ENCODE results near the gene LARP4.
"Not testable (repeated sequence)": the region's sequence is repeated elsewhere in the genome, so short reads cannot be mapped to it uniquely, and the experiment has no call there.

LARP4 gene

DNA sequence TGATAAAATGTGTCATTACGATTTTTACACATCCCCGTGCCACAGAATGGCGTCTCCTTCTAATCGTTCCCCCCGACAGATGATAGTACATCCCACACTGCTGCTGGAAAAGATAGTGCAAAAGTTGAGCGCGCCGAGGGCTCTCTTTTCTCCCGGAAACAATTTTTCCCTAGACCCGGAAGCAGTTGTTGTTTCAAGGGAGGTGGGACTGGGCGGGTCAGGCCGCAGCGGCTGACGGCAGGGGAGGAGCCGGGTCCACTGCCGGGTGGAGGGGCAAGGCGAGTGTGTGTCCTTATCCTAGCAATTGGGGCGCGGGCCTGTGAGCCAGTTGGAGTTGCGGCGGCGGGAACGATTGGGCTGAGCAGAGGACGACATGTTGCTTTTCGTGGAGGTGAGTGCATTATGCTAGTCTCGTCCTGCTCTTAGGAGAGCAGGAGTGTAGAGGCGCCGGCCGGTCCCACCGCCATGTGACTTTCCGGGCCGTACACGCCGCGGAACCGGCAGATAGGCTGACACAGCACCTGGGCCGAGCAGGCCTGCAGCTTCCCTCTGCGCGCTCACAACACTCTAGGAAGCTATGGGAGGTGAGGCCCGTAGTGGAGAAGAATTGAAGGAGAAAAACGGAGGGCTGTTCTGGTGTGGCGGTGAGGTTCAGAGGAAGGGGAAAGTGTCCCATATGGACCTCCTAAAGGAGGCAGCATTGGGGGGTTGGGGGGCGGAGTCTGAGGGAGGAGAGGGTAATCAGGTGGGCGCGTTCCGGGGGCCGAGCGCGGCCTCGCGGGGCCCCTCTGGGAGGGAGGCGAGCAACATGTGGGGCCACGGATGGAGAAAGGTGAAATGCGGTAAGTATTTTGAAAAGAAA, at the start of gene LARP4:
Gene LARP4 (plus strand): TSS at position 248 of the 862 bp plus-strand sequence. CDS start 126 bp downstream, at position 374.
- peak; percentile 89 to 93 for DNase-seq

DNA sequence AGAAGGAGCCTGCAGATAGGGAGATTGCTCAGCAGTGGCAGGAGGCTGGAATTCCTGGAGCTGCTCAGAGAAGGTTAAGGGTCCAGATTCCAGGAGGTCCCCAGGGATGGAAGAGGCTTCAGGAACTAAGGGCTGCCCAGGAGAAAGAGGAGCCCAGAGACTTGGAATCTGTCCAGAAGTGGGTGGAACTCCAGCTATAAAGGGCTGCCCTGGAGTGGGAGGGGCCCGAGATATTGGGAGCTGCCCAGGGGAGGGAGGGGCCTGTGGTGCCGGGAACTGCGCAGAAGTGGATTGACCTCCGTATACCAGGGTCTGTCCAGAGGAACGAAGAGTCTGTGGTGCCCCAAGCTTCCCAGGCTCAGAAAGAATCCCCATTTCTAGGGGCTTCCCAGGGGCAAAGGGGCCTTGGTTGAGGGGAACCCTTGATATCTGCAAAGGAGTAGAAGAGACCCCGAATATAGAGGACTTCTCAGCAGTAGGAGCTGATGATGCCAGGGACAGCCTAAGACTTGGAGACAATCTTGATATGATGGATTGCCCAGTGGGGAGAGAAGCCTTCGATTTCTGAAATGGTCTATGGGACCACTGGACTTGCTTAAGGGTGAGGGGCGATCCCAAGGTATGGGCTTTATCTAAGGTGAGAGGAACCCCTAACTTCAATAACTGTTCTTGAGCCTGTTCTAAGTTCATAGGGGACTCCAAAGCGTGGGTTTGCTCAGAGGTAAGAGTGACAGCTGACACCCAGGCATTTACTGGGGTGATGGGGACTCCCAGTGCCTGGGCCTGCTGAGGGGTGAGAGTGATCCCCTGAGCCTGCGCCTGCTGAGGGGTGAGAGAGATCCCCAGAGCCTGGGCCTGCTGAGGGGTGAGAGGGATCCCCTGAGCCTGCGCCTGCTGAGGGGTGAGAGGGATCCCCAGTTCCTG, 49.3 kb upstream of the LARP4 start:
- DNase-seq, result no peak

DNA sequence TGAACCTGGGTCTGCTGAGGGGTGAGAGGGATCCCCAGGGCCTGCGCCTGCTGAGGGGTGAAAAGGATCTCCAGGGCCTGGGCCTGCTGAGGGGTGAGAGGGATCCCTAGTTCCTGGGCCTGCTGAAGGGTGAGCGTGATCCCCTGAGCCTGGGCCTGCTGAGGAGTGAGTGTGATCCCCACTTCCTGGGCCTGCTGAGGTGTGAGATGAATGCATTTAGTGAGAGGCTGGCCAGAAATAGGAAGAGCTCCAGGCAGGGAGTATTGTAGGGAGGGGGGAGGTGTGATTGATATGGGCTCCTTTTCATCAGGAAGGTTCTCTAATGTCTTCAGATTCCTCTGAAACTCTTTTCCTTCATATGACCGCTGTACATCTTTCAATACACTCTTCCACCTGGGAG, 47.3 kb upstream of the LARP4 start:
- no peak for DNase-seq

DNA sequence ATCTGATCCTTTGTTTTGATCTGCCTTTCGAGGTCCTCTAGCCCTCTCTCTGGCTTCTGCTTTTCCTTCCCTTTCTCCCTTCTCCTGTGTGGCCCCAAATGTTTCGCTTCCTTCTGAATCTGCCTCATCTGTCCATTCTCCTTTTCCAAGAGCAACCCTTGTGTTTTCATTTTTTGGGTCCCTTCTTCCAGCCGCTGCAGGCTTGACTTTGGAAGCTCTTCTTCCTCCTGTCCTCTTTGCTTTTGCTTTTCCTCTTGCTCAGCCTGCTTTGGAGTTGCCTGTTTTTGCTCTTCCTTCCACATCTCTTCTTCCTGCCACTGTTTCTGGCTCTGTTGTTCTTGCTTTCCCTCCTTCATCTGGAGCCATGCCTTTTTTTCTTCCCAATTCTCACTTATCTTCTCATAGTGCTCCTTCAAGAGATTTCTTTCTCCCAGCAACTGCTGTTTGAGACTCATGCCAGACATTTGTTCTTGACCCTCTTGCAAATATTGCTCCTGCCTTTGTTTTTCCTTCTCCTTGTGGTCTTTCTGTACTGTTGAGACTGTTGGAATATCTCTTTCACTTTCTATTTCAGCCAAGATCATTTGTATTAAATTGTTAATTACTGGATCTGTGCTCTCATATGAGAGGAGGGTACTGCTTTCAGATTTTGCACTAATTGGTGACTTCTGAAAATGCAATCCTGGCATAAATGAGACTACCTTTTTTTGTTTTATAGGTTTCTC, 46.7 kb upstream of the LARP4 start:
- peak in 1 of 2 donors; percentile 1 for DNase-seq

DNA sequence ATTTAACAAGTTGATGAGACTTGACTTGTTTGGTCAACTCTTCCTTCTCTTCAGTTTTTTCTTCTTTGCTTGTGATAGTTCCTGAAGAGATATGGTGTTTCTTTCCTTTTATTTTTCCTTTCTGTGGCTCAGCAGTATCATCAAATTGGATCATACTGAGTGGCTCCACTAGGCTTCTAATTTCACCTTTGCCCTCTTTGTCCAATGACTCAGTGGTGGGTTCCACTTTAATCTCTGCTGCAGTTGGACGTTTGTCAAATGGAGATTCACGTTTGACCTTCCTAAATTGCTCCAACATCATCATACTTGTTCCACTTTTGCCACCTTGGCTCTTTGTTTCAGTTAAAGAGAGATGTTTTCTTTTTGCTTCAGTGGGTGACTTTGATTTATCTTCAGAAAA, 45.8 kb upstream of the LARP4 start:
- DNase-seq, result no peak

DNA sequence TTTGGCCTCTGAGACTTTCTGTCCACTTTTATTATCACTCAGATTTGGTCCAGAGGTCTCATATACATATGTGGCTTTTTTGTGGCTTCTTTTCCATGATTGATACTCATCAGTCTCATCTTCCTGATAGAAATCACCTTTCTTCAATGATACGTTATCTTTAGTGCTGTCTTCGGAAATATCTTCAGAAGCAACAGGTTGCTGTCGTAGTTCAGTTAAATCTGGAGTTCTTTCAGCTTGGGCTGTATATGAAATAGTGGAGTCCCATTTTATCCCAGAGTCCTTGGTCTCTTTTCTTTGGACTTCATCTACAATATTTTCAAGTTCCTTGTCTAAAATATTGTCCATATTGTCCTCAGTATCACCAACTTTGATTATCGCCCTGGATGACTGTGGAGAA, 45.3 kb upstream of the LARP4 start:
- no peak for DNase-seq

DNA sequence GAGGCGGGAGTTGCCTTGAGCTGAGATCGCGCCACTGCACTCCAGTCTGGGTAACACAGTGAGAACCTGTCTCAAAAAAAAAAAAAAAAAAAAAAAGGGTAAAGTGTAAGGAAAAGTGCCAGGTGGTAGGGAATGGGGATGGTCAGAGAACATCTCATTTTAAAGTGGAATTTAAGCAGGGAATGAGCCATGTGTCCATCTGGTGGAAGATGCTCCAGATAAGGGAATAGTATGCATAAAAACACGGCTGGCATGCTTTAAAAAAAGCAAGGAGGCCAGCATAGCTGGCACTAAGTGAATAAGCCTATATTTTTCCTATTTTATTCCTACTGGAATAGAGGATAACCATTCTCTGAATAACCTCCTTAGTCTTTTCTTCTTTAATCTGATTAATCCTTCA, 38.0 kb upstream of the LARP4 start:
- no peak for DNase-seq

DNA sequence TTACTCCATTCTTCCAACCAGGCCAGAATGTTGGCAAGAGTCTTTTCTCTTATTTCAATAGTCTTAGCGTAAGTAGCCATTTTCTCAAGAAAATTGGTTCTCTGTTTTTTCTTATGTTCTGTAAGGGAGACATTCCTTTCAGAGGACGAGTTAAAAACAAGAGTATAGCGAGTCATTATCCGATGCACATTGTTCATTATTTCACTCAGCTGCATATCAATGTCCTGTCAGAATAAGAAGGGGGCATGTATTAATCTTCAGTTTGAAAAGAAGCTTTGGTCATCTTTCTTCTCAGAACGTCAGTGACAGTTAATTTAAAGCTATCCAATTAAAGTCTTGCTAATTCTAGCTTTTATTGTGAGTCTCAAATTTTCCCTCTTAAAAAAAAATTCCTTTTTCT, 37.5 kb upstream of the LARP4 start:
- no peak for DNase-seq

DNA sequence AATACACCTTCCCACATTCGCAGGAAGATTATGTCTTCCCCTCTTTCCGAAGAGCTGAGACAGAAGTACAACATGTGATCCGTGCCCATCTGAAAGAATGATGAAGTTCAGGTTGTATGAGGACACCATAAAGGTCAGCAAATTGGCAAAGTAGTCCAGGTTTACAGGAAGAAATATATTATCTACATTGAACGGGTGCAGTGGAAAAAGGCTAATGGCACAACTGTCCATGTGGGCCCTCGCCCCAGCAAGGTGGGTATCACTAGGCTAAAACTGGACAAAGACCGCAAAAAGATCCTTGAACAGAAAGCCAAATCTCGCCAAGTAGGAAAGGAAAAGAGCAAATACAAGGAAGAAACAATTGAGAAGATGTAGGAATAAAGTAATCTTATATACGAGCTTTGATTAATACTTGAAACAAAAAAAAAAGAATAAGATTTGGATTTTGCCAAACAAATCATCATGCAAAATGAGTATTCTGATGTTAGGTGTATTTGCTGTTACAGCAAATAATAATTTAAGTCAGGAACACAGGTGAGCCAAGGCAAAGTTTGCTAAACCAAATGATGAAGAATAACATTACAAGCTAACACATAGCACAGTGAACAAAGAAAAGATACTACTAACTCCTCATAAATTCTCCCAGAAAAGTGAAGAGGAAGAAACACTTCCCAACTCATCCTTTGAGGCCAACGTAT, 34.8 kb upstream of the LARP4 start:
- no peak for DNase-seq

DNA sequence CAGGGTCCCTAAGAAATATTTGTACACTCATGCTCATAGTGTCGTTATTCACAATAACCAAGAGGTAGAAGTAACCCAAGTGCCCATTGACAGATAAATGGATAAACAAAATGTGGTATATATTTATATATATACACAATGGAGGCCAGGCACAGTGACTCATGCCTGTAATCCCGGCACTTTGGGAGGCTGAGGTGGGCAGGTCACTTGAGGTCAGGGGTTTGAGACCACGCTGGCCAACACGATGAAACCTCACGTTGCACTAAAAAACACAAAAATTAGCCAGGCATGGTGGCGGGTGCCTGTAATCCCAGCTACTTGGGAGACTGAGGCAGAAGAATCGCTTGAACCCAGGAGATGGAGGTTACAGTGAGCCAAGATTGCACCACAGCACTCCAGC, 30.0 kb upstream of the LARP4 start:
- not testable (repeated sequence) for DNase-seq

DNA sequence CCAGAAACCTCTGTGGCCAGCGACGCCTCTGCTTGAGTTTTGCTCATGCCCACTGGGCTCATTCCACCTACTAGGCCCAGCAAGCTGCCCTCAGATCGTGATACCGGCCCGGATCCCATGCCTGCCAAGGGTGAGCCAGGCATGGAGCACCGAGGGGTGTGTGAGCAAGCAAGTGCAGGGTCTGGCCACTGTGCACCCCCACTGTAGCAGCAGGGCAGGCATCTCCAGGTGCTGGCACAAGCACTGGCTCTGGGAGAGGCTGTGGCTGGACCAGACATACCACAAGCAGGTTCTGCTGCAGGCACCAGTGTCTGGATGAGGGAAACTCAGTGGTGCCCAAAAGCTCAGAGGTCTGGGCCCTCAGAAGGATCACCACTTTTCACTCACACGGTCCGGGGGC, 24.9 kb upstream of the LARP4 start:
- DNase-seq, result no peak

DNA sequence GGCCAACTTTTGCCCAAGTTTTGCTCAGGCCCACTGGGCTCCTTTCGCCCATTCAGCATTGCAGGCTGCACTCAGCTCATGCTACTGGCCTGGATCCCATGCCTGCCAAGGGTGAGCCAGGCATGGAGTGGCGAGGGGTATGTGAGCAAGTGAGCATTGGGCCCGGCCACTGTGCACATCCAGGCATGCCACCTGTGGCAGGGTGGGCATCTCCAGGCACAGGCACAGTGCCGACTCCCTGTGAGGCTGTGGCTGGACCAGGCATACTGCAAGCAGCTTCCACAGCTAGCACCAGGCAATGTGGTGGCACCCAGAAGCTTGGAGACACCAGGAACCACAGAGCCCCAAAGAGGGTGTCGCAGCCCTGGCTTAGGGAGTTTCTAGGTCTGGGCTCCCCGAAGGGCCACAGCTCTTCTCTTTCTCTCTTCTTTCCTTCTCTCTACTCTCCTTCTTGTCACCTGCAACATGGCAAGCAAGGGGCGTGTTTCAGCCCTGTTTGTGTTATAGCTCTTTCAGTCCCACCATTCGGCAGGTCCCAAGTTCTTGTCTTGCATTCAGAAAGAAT, 19.8 kb upstream of the LARP4 start:
- no peak for DNase-seq

DNA sequence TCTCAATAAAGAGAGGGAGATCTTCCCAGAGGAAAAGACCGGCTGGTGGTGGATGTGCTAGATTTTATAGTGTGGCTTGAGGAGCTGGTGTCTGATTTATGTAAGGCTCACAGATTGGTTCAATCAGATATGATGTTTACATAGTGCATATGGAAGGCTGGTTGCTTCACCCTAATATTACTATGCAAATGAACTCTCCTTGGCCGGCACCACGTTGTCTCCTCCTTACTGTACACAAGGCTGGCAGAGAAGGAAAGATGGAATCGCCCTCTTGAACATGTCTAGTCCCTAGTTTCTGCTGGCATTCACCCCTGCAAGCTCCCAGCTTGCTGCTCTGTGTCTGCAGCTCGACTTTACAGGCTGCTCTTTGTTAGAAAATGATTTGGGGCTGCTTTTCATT, 13.2 kb upstream of the LARP4 start:
- DNase-seq, result no peak

DNA sequence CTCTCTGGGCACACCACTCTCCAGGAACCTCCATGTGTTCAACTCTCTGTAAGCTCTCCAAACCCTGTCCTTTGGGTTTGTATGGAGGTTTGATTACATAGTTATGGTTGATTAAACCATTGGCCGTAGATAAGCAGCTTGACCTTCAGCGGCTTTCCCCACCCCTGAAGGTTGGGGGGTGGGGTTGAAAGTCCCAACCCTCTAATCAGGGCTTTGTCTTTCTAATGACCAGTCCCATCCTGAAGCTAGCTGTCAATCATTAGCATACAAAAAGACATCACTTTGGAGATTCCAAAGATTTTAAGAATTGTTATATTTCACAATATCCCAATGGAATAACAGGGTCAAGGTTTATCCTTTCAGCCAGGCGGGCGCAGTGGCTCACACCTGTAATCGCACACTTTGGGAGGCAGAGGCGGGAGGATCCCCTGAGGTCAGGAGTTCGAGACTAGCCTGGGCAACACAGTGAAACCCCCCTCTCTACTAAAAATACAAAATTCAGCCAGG, 12.7 kb upstream of the LARP4 start:
- no peak for DNase-seq

DNA sequence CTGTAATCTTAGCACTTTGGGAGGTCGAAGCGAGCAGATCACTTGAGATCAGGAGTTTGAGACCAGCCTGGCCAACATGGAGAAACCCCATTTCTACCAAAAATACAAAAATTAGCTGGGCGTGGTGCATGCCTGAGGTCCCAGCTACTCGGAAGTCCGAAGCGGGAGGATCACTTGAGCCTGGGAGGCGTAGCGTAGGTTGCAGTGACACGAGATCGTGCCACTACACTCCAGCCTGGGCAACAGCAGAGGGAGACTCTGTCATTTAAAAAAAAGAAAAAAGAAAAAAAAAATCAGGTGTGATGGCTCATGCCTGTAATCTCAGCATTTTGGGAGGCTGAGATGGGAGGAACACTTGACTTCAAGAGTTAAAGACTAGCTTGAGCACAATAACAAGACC, 11.9 kb upstream of the LARP4 start:
- DNase-seq, result not testable (repeated sequence)

DNA sequence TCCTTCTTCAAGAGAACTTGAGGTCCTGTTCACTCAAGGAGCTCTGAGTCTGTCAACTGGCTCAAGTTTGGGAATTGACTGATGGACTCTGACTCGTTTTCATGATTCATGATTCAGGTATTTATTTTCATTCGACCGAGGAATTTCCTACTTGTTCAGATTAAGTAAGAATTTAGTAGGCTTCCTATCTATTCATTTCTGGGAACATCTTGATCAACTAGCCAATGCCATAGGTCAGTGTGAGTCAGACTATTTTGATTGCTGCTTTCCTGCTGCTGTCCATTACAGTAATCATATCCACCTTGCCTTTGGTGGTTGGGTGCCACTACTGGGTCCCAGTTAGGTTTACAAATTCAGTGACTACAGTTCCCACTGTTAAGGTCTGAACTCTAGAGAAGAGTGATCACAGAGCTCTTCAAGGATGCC, 10.4 kb upstream of the LARP4 start:
- no peak for DNase-seq

DNA sequence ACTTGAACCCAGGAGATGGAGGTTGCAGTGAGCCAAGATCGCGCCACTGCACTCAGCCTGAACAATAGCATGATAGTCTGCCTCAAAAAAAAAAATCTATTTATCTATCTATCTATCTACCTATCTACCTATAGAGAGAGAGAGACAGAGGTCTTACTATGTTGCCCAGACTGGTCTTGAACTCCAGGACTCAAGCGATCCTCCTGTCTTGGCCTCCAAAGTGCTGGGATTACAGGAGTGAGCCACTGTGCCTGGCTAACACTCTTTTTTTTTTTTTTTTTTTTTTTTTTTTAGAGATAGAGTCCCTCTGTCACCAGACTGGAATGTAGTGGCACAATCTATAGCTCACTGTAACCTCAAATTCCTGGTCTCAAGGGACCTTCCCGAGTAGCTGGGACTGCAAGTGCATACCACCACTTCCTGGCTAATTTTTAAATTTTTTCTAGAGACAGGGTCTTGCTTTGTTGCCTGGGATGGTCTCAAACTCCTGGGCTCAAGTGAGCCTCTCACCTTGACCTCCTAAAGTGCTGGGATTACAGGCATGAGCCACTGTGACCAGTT, 6.1 kb upstream of the LARP4 start:
- no peak for DNase-seq

DNA sequence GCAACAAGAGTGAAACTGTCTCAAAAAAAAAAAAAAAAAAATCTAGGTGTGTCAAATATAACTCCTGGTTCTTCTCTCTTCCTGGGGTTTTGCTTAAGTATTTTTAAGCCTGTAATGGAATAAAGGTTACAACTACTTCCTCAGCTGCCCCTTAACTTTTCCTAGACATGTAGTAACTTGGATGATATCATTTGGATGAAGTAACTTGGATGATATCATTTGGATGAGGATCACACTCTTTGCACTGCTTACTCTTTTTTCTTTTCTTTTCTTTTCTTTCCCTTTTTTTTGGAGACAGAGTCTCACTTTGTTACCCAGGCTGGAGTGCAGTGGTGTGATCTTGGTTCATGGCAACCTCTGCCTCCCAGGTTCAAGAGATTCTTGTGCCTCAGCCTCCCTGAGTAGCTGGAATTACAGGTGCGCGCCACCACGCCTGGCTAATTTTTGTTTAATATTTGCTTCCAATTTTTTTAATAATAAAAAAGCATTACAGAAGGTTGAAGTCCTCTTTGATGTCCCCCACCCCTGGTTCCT, 3.5 kb upstream of the LARP4 start:
- no peak for DNase-seq

DNA sequence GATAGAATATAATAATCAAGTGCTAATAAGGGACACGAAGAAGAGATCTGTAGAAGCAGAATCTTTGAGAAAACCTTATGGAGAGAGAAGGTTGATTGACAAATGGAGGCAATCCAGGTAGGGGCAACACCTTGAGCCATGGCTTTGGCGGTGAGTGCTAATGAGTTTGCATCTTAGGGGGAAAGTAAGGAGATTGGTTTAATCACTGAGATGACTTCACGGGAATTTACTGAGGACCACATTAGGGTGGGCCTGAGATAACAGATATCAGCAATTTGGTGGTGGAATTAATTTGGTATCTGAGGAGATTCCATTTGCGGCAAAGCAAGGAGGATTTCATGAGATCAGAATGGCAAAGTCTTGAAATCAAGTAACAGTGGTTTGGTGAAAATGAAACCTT, 1.8 kb upstream of the LARP4 start:
- DNase-seq, result no peak

DNA sequence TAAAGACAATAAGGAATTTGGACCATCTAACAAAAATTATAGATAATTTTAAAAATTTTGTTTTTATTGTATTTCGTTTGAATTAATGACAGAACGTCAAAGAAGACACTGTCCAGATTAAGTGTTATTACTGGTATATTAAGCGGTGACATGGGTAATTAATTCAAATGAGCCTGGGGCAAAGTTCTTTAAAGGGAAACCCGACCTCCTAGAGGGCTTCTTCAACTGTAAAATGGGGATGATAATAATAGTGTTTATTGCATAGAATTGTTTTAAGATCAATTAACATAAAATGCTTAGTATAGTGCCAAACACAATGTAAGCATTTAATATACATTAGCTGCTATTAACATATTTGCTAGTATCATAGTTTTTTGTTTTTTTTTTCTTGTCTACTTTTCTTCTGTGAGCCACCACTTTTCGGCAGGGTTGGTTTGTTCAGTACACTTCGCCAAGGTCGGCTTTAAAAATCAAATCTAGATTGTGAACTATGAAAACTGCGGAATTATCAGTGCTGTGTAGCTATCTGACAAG, 514 bp upstream of the LARP4 start:
- DNase-seq, result peak in 1 of 2 donors; percentile 7

DNA sequence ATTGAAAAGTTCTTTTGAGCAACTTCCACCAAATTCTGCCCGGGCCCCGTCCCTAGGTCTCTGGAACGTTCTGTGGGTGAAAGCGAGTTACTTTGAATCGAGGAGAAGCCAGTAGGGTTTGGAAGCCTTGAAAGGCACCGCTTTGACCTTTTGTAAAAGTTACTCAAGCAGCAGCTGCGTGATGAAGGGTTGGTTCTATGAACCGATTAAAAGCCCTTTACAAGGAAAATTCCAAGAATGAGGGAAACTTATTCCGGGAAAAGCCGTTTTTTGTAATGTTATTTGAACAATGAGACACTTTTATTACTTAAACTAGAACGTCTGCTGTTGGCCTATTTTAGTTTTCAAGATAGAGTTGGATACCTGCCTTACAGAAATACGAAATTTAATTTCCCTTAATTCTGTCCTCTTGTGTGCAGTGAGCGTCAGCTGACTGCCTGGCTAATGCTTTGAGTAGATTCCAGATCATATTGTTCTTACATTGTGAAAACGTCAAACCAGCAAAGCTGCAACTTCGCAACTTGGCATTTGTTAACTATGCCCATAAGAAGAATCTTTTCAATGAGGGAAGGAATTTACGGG, 906 bp downstream of the LARP4 start:
- no peak for DNase-seq

All from CD4-positive, alpha-beta T cell treated with Interleukin-4 for 1 hour (primary cell).